Osteoblast (primary cell): ENCODE results near the gene CCDC68. TPM values are rescaled to one million over a fixed set of nuclear protein-coding genes. Genes with fewer than 3 reads are reported as not detected.

Experiments
- DNase-seq: peaks from one replicate; pipeline ENCODE4 v3.0.0; 2011; ENCODE audit warnings: low spot score, mixed read lengths; ENCODE audit not compliant: insufficient read length; ENCODE audit errors: missing footprints
- H2AFZ ChIP-seq: 2 replicates; pipeline ENCODE4 v1.6.0; 2011; ENCODE audit warnings: mild to moderate bottlenecking, low read length
- H3K27ac ChIP-seq: 2 replicates; pipeline ENCODE4 v1.5.1; 2011; ENCODE audit warnings: mild to moderate bottlenecking, low read depth, low read length, moderate library complexity
- H3K27me3 ChIP-seq: 2 replicates; pipeline ENCODE4 v1.6.0; 2012; ENCODE audit warnings: mild to moderate bottlenecking, control low read depth, inconsistent platforms, low read length, moderate library complexity; ENCODE audit not compliant: insufficient read depth
- H3K36me3 ChIP-seq: 2 replicates; pipeline ENCODE4 v1.5.1; 2011; ENCODE audit warnings: mild to moderate bottlenecking, low read length, control low read depth, moderate library complexity; ENCODE audit not compliant: insufficient read depth
- H3K4me1 ChIP-seq: 2 replicates; pipeline ENCODE4 v1.5.1; 2011; ENCODE audit warnings: mild to moderate bottlenecking, low read length, control low read depth, moderate library complexity; ENCODE audit not compliant: insufficient read depth
- H3K4me2 ChIP-seq: 2 replicates; pipeline ENCODE4 v1.6.0; 2011; ENCODE audit warnings: mild to moderate bottlenecking, low read length; ENCODE audit not compliant: insufficient read depth
- H3K4me3 ChIP-seq: fragments of 200-600 bp; sonication (generic); 3 replicates; pipeline ENCODE4 v1.5.1; 2012; ENCODE audit warnings: mild to moderate bottlenecking, low read length, inconsistent platforms; ENCODE audit not compliant: insufficient read depth
- H3K79me2 ChIP-seq: 2 replicates; pipeline ENCODE4 v1.6.0; 2012; ENCODE audit warnings: mild to moderate bottlenecking, low read length, control low read depth, inconsistent platforms; ENCODE audit not compliant: insufficient read depth
- H3K9me3 ChIP-seq: 2 replicates; pipeline ENCODE4 v1.5.1; 2011; ENCODE audit warnings: low read depth, low read length, control low read depth
- H4K20me1 ChIP-seq: 2 replicates; pipeline ENCODE4 v1.6.0; 2012; ENCODE audit warnings: mild to moderate bottlenecking, low read length, control low read depth; ENCODE audit not compliant: insufficient read depth
- CTCF ChIP-seq: IDR thresholded peaks from 2 replicates; pipeline ENCODE4 v1.5.1; 2011; ENCODE audit warnings: mild to moderate bottlenecking, low read depth, low read length, moderate library complexity; ENCODE audit errors: extremely low read depth
- total RNA-seq: library from RNA; depleted of rRNA; stranded (reverse); fragments of >200 nt; gene quantifications from 2 replicates; pipeline ENCODE4 v1.2.3, GENCODE V29; 2012

CCDC68 gene
- total RNA-seq, 1 donor, result 9.0 TPM

GRCh38 chr18:54948350-54948837 is 10.9 kb downstream of the CCDC68 start:
- Histone ChIP-seq H3K27ac (no peak overlapping the region), H3K9me3 (no peaks in the 10 kb centered on the region), H3K4me3 (no peak overlapping the region), H4K20me1 (no peaks in the 10 kb centered on the region), H3K36me3 (no peaks in the 10 kb centered on the region), H3K4me1 (no peaks in the 10 kb centered on the region), H3K27me3 (no peaks in the 10 kb centered on the region), H3K79me2 (no peaks in the 10 kb centered on the region), H3K4me2 (no peak overlapping the region), H2AFZ (peak overlapping the region; percentile 70)
- TF ChIP-seq CTCF, result no peak
- DNase-seq, result no peak

- no peaks in the 10 kb centered on the region for H3K4me1 ChIP-seq
- H3K4me3 ChIP-seq, result no peak overlapping the region
- no peaks in the 10 kb centered on the region for H3K36me3 ChIP-seq
- peak overlapping the region; percentile 89 for H2AFZ ChIP-seq
- H3K9me3 ChIP-seq, result no peaks in the 10 kb centered on the region
- DNase-seq, result no peak
- peak overlapping the region; percentile 68 for H3K27ac ChIP-seq
- H3K27me3 ChIP-seq, result no peaks in the 10 kb centered on the region
- TF ChIP-seq CTCF, result no peak
- no peaks in the 10 kb centered on the region for H3K79me2 ChIP-seq
- H3K4me2 ChIP-seq, result peak overlapping the region; percentile 81
- no peaks in the 10 kb centered on the region for H4K20me1 ChIP-seq
These were observed 12.2 kb downstream of the CCDC68 start for GRCh38 chr18:54947091-54947490.

- Histone ChIP-seq H3K79me2 (no peaks in the 10 kb centered on the region), H3K4me2 (peak overlapping the region; percentile 81), H3K9me3 (no peaks in the 10 kb centered on the region), H3K27ac (peak overlapping the region; percentile 68), H3K36me3 (no peaks in the 10 kb centered on the region), H4K20me1 (no peaks in the 10 kb centered on the region), H3K27me3 (no peaks in the 10 kb centered on the region), H3K4me3 (peak overlapping the region; percentile 67), H3K4me1 (no peaks in the 10 kb centered on the region), H2AFZ (peak overlapping the region; percentile 89)
- DNase-seq, result peak; percentile 38
- TF ChIP-seq CTCF, result no peak
These were observed 13.1 kb downstream of the CCDC68 start for GRCh38 chr18:54946149-54946581.

GRCh38 chr18:54945576-54946125 is 13.6 kb downstream of the CCDC68 start:
- DNase-seq, result no peak
- Histone ChIP-seq H3K27me3 (no peaks in the 10 kb centered on the region), H4K20me1 (no peaks in the 10 kb centered on the region), H3K9me3 (no peaks in the 10 kb centered on the region), H2AFZ (peak overlapping the region; percentile 89), H3K79me2 (no peaks in the 10 kb centered on the region), H3K4me2 (peak overlapping the region; percentile 81), H3K36me3 (no peaks in the 10 kb centered on the region), H3K4me3 (peak overlapping the region; percentile 67), H3K27ac (peak overlapping the region; percentile 68), H3K4me1 (no peaks in the 10 kb centered on the region)
- TF ChIP-seq CTCF, result no peak
